SK-MEL-5 (cell line): Measurements from ENCODE around the gene UBAP2. TPM values are rescaled to one million over a fixed set of nuclear protein-coding genes. Genes with fewer than 3 reads are reported as not detected.

Experiments
- small RNA-seq, 2 experiments: library from RNA; depleted of rRNA; stranded (forward); fragments of <200 nt; gene quantifications; one replicate each; pipeline ENCODE3, GENCODE V24; 2014
- total RNA-seq: library from RNA; depleted of rRNA; stranded (reverse); fragments of >200 nt; shearing (Covaris generic); gene quantifications from 2 replicates; pipeline ENCODE4 v1.2.3, GENCODE V29; 2014; rRNA removed

Gene UBAP2
- total RNA-seq, 1 experiment from 2014 or later = 11.4 TPM

Small RNA genes within 50 kb of the gene (small RNA-seq; reads per million reads assigned to genes)
- 0.04 to 0.86 reads per million in 2 experiments for gene RN7SKP114
- 9.6 to 170 reads per million in 2 experiments for gene SNORD121A
- gene SNORD121B = 0 reads per million in 2 experiments

Other genes with a start within 250 kb of the UBAP2 start
- 12.2 and 12.5 TPM in 2 replicates for gene UBE2R2, start 231.7 kb downstream of the UBAP2 start, total RNA-seq
- gene DCAF12, start 77.8 kb upstream of the UBAP2 start, total RNA-seq = 14.9 and 15.2 TPM in 2 replicates
- gene UBAP1, start 130.2 kb upstream of the UBAP2 start, total RNA-seq = 9.8 and 11.2 TPM in 2 replicates